ENCODE data around the gene AIP. TPM values are rescaled to one million over a fixed set of nuclear protein-coding genes. Genes with fewer than 3 reads are reported as not detected.

The AIP gene
- total and polyA plus RNA-seq, 9 of the 15 experiments (the other 6 are each of a cell fraction or from before 2014, with no cell fraction given): 5.2 to 92.5 (median 52.7) TPM

DNA sequence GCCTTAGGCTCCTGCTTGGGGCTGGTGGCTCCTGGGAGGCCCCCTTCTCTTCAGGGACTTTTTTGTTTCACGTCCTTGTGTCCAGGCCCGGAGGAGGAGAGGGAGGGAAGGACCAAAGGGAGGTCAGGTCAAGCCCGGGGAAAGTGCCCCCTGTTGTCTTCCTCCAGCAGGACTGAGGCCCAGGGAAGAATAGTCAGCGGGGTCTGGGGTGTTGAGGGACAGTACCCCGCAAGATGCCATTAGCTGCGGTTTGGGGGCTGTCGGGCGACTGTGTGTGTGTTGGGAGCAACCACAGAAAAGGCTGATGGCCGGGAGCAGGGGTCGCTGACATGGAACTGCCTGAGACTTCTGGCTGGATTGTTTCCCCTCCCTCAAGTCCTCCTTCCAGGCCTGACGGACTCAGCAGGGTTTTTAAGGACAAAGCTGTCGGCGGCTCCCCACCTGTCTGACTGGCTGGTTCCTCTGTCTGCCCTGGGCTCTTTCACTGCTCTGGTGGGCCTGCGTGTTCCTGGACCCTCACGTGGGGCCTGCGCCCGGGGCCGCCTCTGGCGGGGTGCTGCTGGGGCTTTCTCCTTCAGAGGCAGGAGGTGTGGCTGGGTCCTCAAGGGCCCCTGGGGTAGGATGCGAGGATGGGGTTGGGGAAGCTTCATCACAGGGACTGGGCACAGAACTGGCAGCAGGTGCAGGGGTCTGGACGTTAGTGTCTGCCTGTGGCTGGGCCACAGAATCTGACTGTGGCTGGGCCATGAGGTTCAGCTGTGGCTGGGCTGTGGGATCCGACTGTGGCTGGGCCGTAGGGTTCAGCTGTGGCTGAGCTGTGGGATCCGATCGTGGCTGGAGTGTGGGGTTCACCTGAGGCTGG is 31.8 kb upstream of the AIP start (continued):
- TF ChIP-seq, protein P1, sequence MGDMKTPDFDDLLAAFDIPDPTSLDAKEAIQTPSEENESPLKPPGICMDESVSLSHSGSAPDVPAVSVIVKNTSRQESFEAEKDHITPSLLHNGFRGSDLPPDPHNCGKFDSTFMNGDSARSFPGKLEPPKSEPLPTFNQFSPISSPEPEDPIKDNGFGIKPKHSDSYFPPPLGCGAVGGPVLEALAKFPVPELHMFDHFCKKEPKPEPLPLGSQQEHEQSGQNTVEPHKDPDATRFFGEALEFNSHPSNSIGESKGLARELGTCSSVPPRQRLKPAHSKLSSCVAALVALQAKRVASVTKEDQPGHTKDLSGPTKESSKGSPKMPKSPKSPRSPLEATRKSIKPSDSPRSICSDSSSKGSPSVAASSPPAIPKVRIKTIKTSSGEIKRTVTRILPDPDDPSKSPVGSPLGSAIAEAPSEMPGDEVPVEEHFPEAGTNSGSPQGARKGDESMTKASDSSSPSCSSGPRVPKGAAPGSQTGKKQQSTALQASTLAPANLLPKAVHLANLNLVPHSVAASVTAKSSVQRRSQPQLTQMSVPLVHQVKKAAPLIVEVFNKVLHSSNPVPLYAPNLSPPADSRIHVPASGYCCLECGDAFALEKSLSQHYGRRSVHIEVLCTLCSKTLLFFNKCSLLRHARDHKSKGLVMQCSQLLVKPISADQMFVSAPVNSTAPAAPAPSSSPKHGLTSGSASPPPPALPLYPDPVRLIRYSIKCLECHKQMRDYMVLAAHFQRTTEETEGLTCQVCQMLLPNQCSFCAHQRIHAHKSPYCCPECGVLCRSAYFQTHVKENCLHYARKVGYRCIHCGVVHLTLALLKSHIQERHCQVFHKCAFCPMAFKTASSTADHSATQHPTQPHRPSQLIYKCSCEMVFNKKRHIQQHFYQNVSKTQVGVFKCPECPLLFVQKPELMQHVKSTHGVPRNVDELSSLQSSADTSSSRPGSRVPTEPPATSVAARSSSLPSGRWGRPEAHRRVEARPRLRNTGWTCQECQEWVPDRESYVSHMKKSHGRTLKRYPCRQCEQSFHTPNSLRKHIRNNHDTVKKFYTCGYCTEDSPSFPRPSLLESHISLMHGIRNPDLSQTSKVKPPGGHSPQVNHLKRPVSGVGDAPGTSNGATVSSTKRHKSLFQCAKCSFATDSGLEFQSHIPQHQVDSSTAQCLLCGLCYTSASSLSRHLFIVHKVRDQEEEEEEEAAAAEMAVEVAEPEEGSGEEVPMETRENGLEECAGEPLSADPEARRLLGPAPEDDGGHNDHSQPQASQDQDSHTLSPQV (IDR thresholded peaks at IDR 0.05): no peak
- no peak for TF ChIP-seq E2F1 (CRISPR knock-in tag; IDR thresholded peaks at IDR 0.05)
- no peak for TF ChIP-seq YY1 (IDR thresholded peaks at IDR 0.05; ENCODE audit: borderline replicate concordance in 1 of 3, control insufficient read depth in 1 of 3, extremely low read depth in 1 of 3, insufficient read depth in 3 of 3, insufficient read length in 1 of 3, insufficient replicate concordance in 2 of 3, low read depth in 1 of 3, low read length in 2 of 3)

All from K562 (cell line).